PC-3 (cell line): ENCODE data around the gene EPHB1. TPM values are rescaled to one million over a fixed set of nuclear protein-coding genes. Genes with fewer than 3 reads are reported as not detected.
A peak's percentile ranks its signal among the peaks of the same experiment; 100 is the strongest.

ENCODE experiments used
- ATAC-seq: fragments of 200-7000 bp; cut with Tn5 transposase; 2 replicates; pipeline ENCODE4 v1.9.1; 2020; ENCODE audit warnings: mild to moderate bottlenecking, moderate library complexity
- BruUV-seq: library from RNA; stranded (reverse); fragments of 400-500 nt; replicated peaks from 2 replicates; lab custom pipeline; 2021; lab: Mats Ljungman, UMichigan
- CTCF ChIA-PET: fragments of 300-600 bp; sonication (Branson Sonifier 250); formaldehyde crosslinking; loops from one replicate; lab custom pipeline; 2022; ENCODE audit warnings: antibody characterized with exemption; lab: Charles Lee
- POLR2A ChIA-PET: fragments of 300-600 bp; sonication (Branson Sonifier 250); formaldehyde crosslinking; loops from one replicate; lab custom pipeline; 2022; ENCODE audit warnings: antibody characterized with exemption; ENCODE audit not compliant: unreplicated experiment; lab: Charles Lee
- DNase-seq: peaks from one replicate; pipeline ENCODE4 v3.0.0-alpha.2; 2015
- H2AFZ ChIP-seq: fragments of 300-600 bp; sonication (generic); 2 replicates; pipeline ENCODE4 v1.6.0; 2016; ENCODE audit warnings: antibody characterized with exemption, low read length
- H3F3A ChIP-seq: fragments of 300-600 bp; sonication (generic); one replicate; pipeline ENCODE4 v1.6.0; 2017; ENCODE audit warnings: antibody characterized with exemption, low read length, control low read depth, mild to moderate bottlenecking; ENCODE audit not compliant: unreplicated experiment
- H3K27ac ChIP-seq: fragments of 300-600 bp; sonication (generic); 2 replicates; pipeline ENCODE4 v1.5.1; 2016; ENCODE audit warnings: mild to moderate bottlenecking, low read length
- H3K27me3 ChIP-seq: fragments of 300-600 bp; sonication (generic); 2 replicates; pipeline ENCODE4 v1.6.1; 2016; ENCODE audit warnings: low read length, mixed read lengths
- H3K36me3 ChIP-seq: fragments of 300-600 bp; sonication (generic); 2 replicates; pipeline ENCODE4 v1.6.1; 2016; ENCODE audit warnings: low read depth, mixed run types, low read length, mixed read lengths
- H3K4me1 ChIP-seq: fragments of 300-600 bp; sonication (generic); 2 replicates; pipeline ENCODE4 v1.5.1; 2016; ENCODE audit warnings: low read length; ENCODE audit not compliant: insufficient read depth
- H3K4me2 ChIP-seq: fragments of 300-600 bp; sonication (generic); 2 replicates; pipeline ENCODE4 v1.6.0; 2016; ENCODE audit warnings: low read length
- H3K4me3 ChIP-seq: fragments of 300-600 bp; sonication (generic); 2 replicates; pipeline ENCODE4 v1.5.1; 2016; ENCODE audit warnings: mild to moderate bottlenecking, low read length, mixed read lengths
- H3K79me2 ChIP-seq: fragments of 300-600 bp; sonication (generic); 2 replicates; pipeline ENCODE4 v1.6.1; 2017; ENCODE audit warnings: low read length, mixed read lengths
- H3K9ac ChIP-seq: fragments of 300-600 bp; sonication (generic); 2 replicates; pipeline ENCODE4 v1.6.0; 2016; ENCODE audit warnings: mild to moderate bottlenecking, low read length
- H3K9me2 ChIP-seq: fragments of 300-600 bp; sonication (generic); replicated peaks from 2 replicates; pipeline ENCODE4 v1.6.1; 2016; ENCODE audit warnings: mixed run types, low read length, mixed read lengths
- H3K9me3 ChIP-seq: fragments of 300-600 bp; sonication (generic); 2 replicates; pipeline ENCODE4 v1.6.1; 2016; ENCODE audit warnings: low read length, mixed read lengths
- H4K20me1 ChIP-seq: fragments of 300-600 bp; sonication (generic); 2 replicates; pipeline ENCODE4 v1.6.1; 2016; ENCODE audit warnings: low read length, mixed read lengths
- EZH2 ChIP-seq: fragments of 300-600 bp; sonication (generic); IDR thresholded peaks from one replicate; pipeline ENCODE4 v1.6.1; 2017; ENCODE audit warnings: antibody characterized with exemption, mild to moderate bottlenecking, low read length; ENCODE audit not compliant: unreplicated experiment
- EZH2phosphoT487 ChIP-seq: fragments of 300-600 bp; sonication (generic); IDR thresholded peaks from 2 replicates; pipeline ENCODE4 v1.6.1; 2018; ENCODE audit warnings: mild to moderate bottlenecking, antibody characterized with exemption, low read length, borderline replicate concordance
- intact Hi-C: fragments of 100-400 bp; cut with micrococcal nuclease; formaldehyde crosslinking; loops from 2 replicates; pipeline ENCODE4 v1.9.0; 2023
- total RNA-seq: library from RNA; depleted of rRNA; stranded (reverse); fragments of >200 nt; gene quantifications from 2 replicates; pipeline ENCODE4 v1.2.3, GENCODE V29; 2014
- TF ChIP-seq, protein P1 (sequence below): fragments of 300-600 bp; sonication (generic); conservative IDR thresholded peaks from 2 replicates; pipeline ENCODE4 v1.5.1; 2017; ENCODE audit warnings: antibody characterized with exemption, low read depth, mild to moderate bottlenecking, low read length

Gene EPHB1
- total RNA-seq, 1 experiment from 2014 or later: 0.69 TPM

DNA sequence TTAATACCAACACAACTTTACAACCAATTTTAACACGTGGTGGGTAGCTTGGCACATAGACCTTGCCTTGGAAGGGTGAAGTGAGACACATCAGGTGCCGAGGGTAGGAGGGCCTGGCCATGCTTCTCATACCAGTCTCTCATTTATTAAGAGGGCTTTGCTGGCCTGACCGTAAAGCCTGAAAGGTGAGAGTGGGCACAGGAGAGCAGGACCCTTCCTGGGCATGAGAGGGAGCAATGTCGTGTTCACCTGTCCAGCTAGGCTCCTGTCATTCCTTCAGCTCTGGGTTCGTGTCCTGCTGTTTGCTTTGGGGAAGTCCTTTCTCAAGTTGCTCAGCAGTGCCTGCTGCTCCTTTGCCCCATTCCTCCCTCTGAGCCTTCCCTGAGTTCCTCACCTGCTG, 294.4 kb downstream of the EPHB1 start:
- no peaks in the 10 kb centered on the region for H3F3A ChIP-seq
- ChIA-PET CTCF (no interaction called here), POLR2A (no interaction called here)
- no peaks in the 10 kb centered on the region for H3K36me3 ChIP-seq
- BruUV-seq: no TSS peak
- H2AFZ ChIP-seq: no peak overlapping the region
- H3K27me3 ChIP-seq: no peaks in the 10 kb centered on the region
- no peak overlapping the region for H3K9ac ChIP-seq
- H3K27ac ChIP-seq: peak overlapping the region; percentile 75
- H3K4me1 ChIP-seq: peaks cover 16% of the 10 kb centered on the region
- H3K9me3 ChIP-seq: no peaks in the 10 kb centered on the region
- ATAC-seq: no peak
- H3K79me2 ChIP-seq: no peaks in the 10 kb centered on the region
- H3K4me3 ChIP-seq: no peak overlapping the region
- TF ChIP-seq EZH2phosphoT487 (no peak), EZH2 (no peak)
- TF ChIP-seq, protein P1, sequence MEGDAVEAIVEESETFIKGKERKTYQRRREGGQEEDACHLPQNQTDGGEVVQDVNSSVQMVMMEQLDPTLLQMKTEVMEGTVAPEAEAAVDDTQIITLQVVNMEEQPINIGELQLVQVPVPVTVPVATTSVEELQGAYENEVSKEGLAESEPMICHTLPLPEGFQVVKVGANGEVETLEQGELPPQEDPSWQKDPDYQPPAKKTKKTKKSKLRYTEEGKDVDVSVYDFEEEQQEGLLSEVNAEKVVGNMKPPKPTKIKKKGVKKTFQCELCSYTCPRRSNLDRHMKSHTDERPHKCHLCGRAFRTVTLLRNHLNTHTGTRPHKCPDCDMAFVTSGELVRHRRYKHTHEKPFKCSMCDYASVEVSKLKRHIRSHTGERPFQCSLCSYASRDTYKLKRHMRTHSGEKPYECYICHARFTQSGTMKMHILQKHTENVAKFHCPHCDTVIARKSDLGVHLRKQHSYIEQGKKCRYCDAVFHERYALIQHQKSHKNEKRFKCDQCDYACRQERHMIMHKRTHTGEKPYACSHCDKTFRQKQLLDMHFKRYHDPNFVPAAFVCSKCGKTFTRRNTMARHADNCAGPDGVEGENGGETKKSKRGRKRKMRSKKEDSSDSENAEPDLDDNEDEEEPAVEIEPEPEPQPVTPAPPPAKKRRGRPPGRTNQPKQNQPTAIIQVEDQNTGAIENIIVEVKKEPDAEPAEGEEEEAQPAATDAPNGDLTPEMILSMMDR: no peak
- intact Hi-C loops: no loop called here
- H3K4me2 ChIP-seq: no peak overlapping the region
- no peaks in the 10 kb centered on the region for H4K20me1 ChIP-seq
- no peak for DNase-seq
- no peaks in the 10 kb centered on the region for H3K9me2 ChIP-seq

- CTCF ChIA-PET: no interaction called here
- TF ChIP-seq EZH2phosphoT487 (no peak), EZH2 (no peak)
- TF ChIP-seq, protein P1: no peak
- H2AFZ ChIP-seq: no peak overlapping the region
These were observed 295.1 kb downstream of the EPHB1 start for GRCh38 chr3:135090020-135090717.

DNA sequence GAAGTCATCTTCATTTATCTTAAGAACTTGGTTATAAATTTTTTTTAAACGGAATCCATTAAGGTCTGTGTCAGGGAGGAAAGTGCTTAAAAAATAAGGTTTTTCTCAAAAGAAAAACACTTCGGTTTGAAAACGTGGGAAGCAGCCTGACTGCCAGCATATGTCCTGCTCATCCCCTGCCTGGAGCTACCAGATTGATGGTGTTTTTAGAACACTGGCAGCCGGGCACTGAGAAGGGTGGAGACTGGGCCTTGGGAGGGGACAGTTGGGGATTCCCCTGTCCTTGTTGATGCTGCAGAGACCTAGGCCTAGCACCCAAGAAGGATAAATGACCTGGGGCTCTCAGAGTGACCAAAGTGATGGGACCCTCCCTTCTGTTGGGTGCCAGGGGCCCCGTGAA, 296.9 kb downstream of the EPHB1 start:
- intact Hi-C loops: no loop called here
- Histone ChIP-seq H3K4me3 (no peak overlapping the region), H3K36me3 (no peaks in the 10 kb centered on the region), H4K20me1 (no peaks in the 10 kb centered on the region), H3K9me3 (no peaks in the 10 kb centered on the region), H3K27ac (no peak overlapping the region), H3K9me2 (no peaks in the 10 kb centered on the region), H3K4me2 (no peak overlapping the region), H3K4me1 (peaks cover 16% of the 10 kb centered on the region), H3F3A (no peaks in the 10 kb centered on the region), H3K79me2 (no peaks in the 10 kb centered on the region), H3K9ac (no peak overlapping the region), H2AFZ (no peak overlapping the region), H3K27me3 (no peaks in the 10 kb centered on the region)
- DNase-seq: no peak
- ChIA-PET CTCF (no interaction called here), POLR2A (no interaction called here)
- TF ChIP-seq EZH2: no peak
- TF ChIP-seq EZH2phosphoT487: no peak
- no peak for ATAC-seq
- BruUV-seq: no TSS peak

More at GRCh38 chr3:135090020-135090717, 295.1 kb downstream of the EPHB1 start:
- no peak overlapping the region for H3K9ac ChIP-seq
- ATAC-seq (no peak), DNase-seq (peak; percentile 67)
- peak overlapping the region; percentile 52 for H3K4me2 ChIP-seq
- POLR2A ChIA-PET: no interaction called here
- H3K9me2 ChIP-seq: no peaks in the 10 kb centered on the region
- no TSS peak for BruUV-seq
- peak overlapping the region; percentile 75 for H3K27ac ChIP-seq
- no peaks in the 10 kb centered on the region for H4K20me1 ChIP-seq
- intact Hi-C loops: no loop called here
- H3K9me3 ChIP-seq: no peaks in the 10 kb centered on the region
- no peaks in the 10 kb centered on the region for H3F3A ChIP-seq
- no peaks in the 10 kb centered on the region for H3K36me3 ChIP-seq
- no peaks in the 10 kb centered on the region for H3K79me2 ChIP-seq
- no peaks in the 10 kb centered on the region for H3K27me3 ChIP-seq
- peaks cover 16% of the 10 kb centered on the region for H3K4me1 ChIP-seq
- no peak overlapping the region for H3K4me3 ChIP-seq
